ENCODE results near the gene ZNF350.
"Not testable (repeated sequence)": the region's sequence is repeated elsewhere in the genome, so short reads cannot be mapped to it uniquely, and the experiment has no call there.

Gene ZNF350

DNA sequence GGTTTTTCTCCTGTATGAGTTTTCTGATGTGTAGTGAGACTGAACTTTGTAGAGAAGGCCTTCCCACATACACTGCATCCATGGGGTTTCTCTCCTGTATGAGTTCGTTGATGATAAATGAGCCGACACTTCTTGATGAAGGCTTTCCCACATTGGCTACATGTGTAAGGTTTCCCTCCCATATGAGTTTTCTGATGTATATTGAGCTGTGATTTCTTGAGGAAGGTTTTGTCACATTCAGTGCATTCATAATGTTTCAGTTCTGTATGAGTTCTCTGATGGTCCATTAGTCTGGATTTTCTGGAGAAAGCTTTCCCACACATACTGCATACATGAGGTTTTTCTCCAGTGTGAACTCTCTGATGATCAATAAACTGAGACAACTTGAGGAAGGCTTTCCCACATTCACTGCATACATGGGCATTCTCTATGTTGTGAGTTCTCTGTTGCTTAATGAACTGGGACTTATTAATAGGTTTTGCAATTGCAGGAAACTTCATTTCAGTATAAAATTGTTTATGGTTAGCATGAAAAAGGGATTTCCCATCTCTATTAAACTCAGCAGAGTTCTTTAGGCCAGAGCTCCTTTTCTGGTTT, 7.5 kb upstream of the ZNF350 start:
- Mint-ChIP-seq H3K27me3 (ENCODE audit: low read depth, poor library complexity) (no peaks in the 10 kb centered on the region), H3K4me1 (no peaks in the 10 kb centered on the region), H3K36me3 (ENCODE audit: low read depth) (peaks cover 93% of the 10 kb centered on the region), H3K4me3 (no peak overlapping the region), H3K9me3 (peaks cover 99% of the 10 kb centered on the region), H3K27ac (no peak overlapping the region)
- DNase-seq, result no peak
- TF ChIP-seq, protein P1, sequence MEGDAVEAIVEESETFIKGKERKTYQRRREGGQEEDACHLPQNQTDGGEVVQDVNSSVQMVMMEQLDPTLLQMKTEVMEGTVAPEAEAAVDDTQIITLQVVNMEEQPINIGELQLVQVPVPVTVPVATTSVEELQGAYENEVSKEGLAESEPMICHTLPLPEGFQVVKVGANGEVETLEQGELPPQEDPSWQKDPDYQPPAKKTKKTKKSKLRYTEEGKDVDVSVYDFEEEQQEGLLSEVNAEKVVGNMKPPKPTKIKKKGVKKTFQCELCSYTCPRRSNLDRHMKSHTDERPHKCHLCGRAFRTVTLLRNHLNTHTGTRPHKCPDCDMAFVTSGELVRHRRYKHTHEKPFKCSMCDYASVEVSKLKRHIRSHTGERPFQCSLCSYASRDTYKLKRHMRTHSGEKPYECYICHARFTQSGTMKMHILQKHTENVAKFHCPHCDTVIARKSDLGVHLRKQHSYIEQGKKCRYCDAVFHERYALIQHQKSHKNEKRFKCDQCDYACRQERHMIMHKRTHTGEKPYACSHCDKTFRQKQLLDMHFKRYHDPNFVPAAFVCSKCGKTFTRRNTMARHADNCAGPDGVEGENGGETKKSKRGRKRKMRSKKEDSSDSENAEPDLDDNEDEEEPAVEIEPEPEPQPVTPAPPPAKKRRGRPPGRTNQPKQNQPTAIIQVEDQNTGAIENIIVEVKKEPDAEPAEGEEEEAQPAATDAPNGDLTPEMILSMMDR (IDR thresholded peaks at IDR 0.05), result no peak

DNA sequence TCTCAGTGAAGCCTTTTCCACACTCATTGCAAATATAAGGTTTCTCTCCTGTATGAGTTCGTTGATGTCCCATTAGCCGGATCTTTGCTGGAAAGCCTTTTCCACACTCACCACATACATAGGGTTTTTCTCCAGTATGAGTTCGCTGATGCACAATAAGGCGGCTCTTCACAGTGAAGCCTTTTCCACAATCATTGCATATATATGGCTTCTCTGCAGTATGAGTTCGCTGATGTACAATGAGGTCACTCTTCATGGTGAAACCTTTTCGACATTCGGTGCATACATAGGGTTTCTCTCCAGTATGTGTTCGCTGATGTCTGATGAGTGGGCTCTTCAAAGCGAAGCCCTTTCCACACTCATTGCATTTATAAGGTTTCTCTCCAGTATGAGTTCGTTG, 6.8 kb upstream of the ZNF350 start:
- peaks cover 99% of the 10 kb centered on the region for H3K9me3 Mint-ChIP-seq
- no peak overlapping the region for H3K4me3 Mint-ChIP-seq
- no peaks in the 10 kb centered on the region for H3K27me3 Mint-ChIP-seq (ENCODE audit: low read depth, poor library complexity)
- no peaks in the 10 kb centered on the region for H3K4me1 Mint-ChIP-seq
- TF ChIP-seq, protein P1 (IDR thresholded peaks at IDR 0.05), result no peak
- no peak for DNase-seq
- peaks cover 93% of the 10 kb centered on the region for H3K36me3 Mint-ChIP-seq (ENCODE audit: low read depth)
- no peak overlapping the region for H3K27ac Mint-ChIP-seq

DNA sequence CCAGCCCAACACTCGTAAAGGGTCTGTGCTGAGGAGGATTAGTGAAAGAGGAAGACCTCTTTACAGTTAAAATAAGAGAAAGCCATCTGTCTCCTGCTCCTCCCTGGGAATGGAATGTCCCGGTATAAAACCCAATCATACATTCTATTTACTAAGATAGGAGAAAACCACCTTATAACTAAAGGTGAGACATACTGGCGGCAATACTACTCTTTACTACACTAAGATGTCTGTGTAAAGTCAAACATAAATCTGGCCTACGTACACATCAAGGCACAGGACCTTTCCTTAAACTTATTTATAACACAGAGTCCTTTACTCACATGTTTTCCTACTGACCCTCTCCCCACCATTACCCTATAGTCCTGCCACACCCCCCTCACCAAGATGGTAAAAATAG, 3.3 kb downstream of the ZNF350 start:
- Mint-ChIP-seq H3K4me3 (no peak overlapping the region), H3K27ac (no peak overlapping the region), H3K27me3 (ENCODE audit: low read depth, poor library complexity) (peaks cover 3% of the 10 kb centered on the region), H3K36me3 (ENCODE audit: low read depth) (peaks cover 86% of the 10 kb centered on the region), H3K4me1 (peaks cover 10% of the 10 kb centered on the region), H3K9me3 (peaks cover 95% of the 10 kb centered on the region)
- no peak for DNase-seq
- TF ChIP-seq, protein P1 (IDR thresholded peaks at IDR 0.05), result no peak

DNA sequence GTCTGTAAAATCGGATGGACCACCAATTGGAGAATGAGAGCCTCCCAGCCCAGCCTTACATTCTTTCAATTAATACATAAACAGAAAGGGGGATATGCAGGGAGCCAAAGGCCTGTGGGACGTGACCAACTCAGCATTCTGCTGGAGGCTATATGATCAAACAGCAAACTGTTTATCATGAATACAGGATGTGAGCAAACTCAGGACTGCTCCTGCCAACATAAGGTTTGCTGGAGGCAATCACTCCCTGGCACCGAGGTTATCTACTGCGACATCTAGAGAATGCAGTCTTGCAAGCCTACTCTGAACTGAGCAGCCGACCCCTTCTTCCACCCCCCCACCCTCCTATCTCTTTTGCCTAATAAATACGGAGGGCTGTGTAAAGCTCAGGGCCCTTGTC, 5.7 kb downstream of the ZNF350 start:
- Mint-ChIP-seq H3K36me3 (ENCODE audit: low read depth) (peaks cover 89% of the 10 kb centered on the region), H3K9me3 (peaks cover 96% of the 10 kb centered on the region)
- not testable (repeated sequence) for H3K27me3 Mint-ChIP-seq (ENCODE audit: low read depth, poor library complexity); H3K4me1 Mint-ChIP-seq; DNase-seq; H3K4me3 Mint-ChIP-seq; H3K27ac Mint-ChIP-seq

DNA sequence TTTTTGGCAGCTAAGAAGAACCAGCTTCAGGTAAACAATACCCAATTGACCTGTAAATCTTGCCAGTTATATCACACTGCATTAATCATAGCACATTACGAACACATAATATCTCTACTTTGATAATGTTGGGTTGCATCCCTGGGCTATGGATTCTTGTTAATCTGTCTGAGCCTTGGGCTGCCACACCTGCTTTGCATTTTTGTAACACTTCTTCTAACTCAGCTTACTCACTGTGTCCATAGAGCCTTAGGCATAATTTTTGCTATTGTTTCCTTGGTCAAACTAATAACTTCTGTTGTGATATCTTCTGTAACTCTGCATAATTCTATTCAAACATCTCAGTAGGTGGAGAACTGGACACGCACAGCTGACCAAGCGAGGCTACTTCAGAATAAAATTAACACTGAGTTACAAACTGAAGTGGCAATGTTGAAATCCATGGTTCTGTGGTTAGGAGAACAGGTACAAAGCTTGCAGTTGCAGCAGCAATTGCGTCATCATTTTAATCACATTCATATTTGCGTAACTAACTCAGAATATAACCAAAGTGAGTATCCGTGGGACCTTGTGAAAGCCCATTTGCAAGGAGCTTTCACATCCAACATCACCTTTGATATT, 6.4 kb downstream of the ZNF350 start:
- Mint-ChIP-seq H3K27me3 (ENCODE audit: low read depth, poor library complexity) (no peaks in the 10 kb centered on the region), H3K27ac (no peak overlapping the region), H3K36me3 (ENCODE audit: low read depth) (peaks cover 94% of the 10 kb centered on the region), H3K4me1 (no peaks in the 10 kb centered on the region), H3K4me3 (no peak overlapping the region), H3K9me3 (peaks cover 97% of the 10 kb centered on the region)
- TF ChIP-seq, protein P1 (IDR thresholded peaks at IDR 0.05), result no peak
- no peak for DNase-seq

DNA sequence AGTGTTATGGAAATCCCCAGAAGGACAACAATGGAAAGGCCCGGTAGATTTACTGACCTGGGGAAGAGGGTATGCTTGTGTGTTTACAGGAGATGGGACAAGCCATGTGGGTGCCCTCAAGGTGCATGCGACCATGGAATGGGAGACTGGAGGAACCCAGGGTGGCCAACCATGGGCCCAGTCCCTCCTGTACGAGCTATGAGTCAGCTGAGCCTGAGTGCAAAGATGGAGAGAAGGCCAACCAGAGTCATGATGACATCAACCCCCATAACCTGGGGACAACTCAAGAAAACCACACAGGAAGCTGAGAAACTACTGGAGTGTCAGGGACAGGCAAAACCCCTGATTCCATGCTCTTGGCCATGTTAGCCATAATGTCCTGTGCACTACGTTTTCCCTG, 7.8 kb downstream of the ZNF350 start:
- H3K27ac Mint-ChIP-seq, result no peak overlapping the region
- H3K4me3 Mint-ChIP-seq, result no peak overlapping the region
- H3K27me3 Mint-ChIP-seq (ENCODE audit: low read depth, poor library complexity), result no peaks in the 10 kb centered on the region
- peaks cover 98% of the 10 kb centered on the region for H3K36me3 Mint-ChIP-seq (ENCODE audit: low read depth)
- TF ChIP-seq, protein P1 (IDR thresholded peaks at IDR 0.05), result no peak
- peaks cover 99% of the 10 kb centered on the region for H3K9me3 Mint-ChIP-seq
- no peak for DNase-seq
- H3K4me1 Mint-ChIP-seq, result no peaks in the 10 kb centered on the region
